M059J (cell line): Measurements from ENCODE around the gene FBXW7. TPM values are rescaled to one million over a fixed set of nuclear protein-coding genes. Genes with fewer than 3 reads are reported as not detected.

Experiments
- DNase-seq: peaks from one replicate; pipeline ENCODE4 v3.0.0-alpha.2; 2012; ENCODE audit warnings: low read depth
- total RNA-seq: library from RNA; depleted of rRNA; stranded (reverse); fragments of >200 nt; shearing (Covaris generic); gene quantifications from 2 replicates; pipeline ENCODE4 v1.2.3, GENCODE V29; 2014

The FBXW7 gene
- total RNA-seq, 1 experiment from 2014 or later = 18.1 TPM

- DNase-seq = no peak
Measured at GRCh38 chr4:152430507-152430906, 105.4 kb downstream of the FBXW7 start.

GRCh38 chr4:152427981-152428380 lies 107.9 kb downstream of the FBXW7 start:
- no peak for DNase-seq

GRCh38 chr4:152424977-152425376 lies 110.9 kb downstream of the FBXW7 start:
- peak; percentile 3 for DNase-seq

- DNase-seq = no peak
Measured at GRCh38 chr4:152424396-152424795, 111.5 kb downstream of the FBXW7 start.

GRCh38 chr4:152422817-152423320 lies 113.0 kb downstream of the FBXW7 start:
- DNase-seq = no peak

- no peak for DNase-seq
Measured at GRCh38 chr4:152421576-152421975, 114.3 kb downstream of the FBXW7 start.

GRCh38 chr4:152419809-152420208 lies 116.1 kb downstream of the FBXW7 start:
- no peak for DNase-seq

GRCh38 chr4:152417673-152418072 lies 118.2 kb downstream of the FBXW7 start:
- DNase-seq = no peak

GRCh38 chr4:152415980-152416379 lies 119.9 kb downstream of the FBXW7 start:
- peak; percentile 38 for DNase-seq

- DNase-seq = peak; percentile 27
Measured at GRCh38 chr4:152408514-152409327, 127.2 kb downstream of the FBXW7 start.

GRCh38 chr4:152401424-152401823 lies 134.5 kb downstream of the FBXW7 start:
- no peak for DNase-seq

- DNase-seq = no peak
Measured at GRCh38 chr4:152399246-152399645, 136.6 kb downstream of the FBXW7 start.

- no peak for DNase-seq
Measured at GRCh38 chr4:152398060-152398459, 137.8 kb downstream of the FBXW7 start.

- no peak for DNase-seq
Measured at GRCh38 chr4:152394791-152395190, 141.1 kb downstream of the FBXW7 start.

- DNase-seq = peak; percentile 4
Measured at GRCh38 chr4:152392079-152392478, 143.8 kb downstream of the FBXW7 start.

GRCh38 chr4:152390216-152390615 lies 145.7 kb downstream of the FBXW7 start:
- DNase-seq = no peak

GRCh38 chr4:152389359-152389758 lies 146.5 kb downstream of the FBXW7 start:
- DNase-seq = no peak

GRCh38 chr4:152385551-152385950 lies 150.3 kb downstream of the FBXW7 start:
- DNase-seq = peak; percentile 12

GRCh38 chr4:152382057-152382785 lies 153.7 kb downstream of the FBXW7 start:
- DNase-seq = peak; percentile 4

- DNase-seq = no peak
Measured at GRCh38 chr4:152380919-152381318, 155.0 kb downstream of the FBXW7 start.

- no peak for DNase-seq
Measured at GRCh38 chr4:152380185-152380584, 155.7 kb downstream of the FBXW7 start.

GRCh38 chr4:152374606-152375285 lies 161.1 kb downstream of the FBXW7 start:
- DNase-seq = no peak
